Suprapubic skin (tissue), 4 donors: ENCODE data around the gene TMTC1. TPM values are rescaled to one million over a fixed set of nuclear protein-coding genes. Genes with fewer than 3 reads are reported as not detected.

ENCODE experiments used
- DNase-seq, 2 donors: peaks; one replicate each; pipeline ENCODE4 v3.0.0-alpha.2; 2019; ENCODE audit warnings: low spot score in 2 of 2
- H3K27ac ChIP-seq: fragments of 200-600 bp; sonication (generic); one replicate; pipeline ENCODE4 v1.5.1; 2019
- H3K27me3 ChIP-seq: fragments of 200-600 bp; sonication (generic); one replicate; pipeline ENCODE4 v1.5.1; 2019
- H3K36me3 ChIP-seq: fragments of 200-600 bp; sonication (generic); one replicate; pipeline ENCODE4 v1.5.1; 2019
- H3K4me1 ChIP-seq: fragments of 200-600 bp; sonication (generic); one replicate; pipeline ENCODE4 v1.5.1; 2019
- H3K4me3 ChIP-seq: fragments of 200-600 bp; sonication (generic); one replicate; pipeline ENCODE4 v1.5.1; 2019; ENCODE audit warnings: mild to moderate bottlenecking
- H3K9me3 ChIP-seq: fragments of 200-600 bp; sonication (generic); one replicate; pipeline ENCODE4 v1.5.1; 2019
- CTCF ChIP-seq, 2 donors: fragments of 200-600 bp in 1 of 2; fragments of 450-650 bp in 1 of 2; sonication (generic) in 1 of 2; IDR thresholded peaks; one replicate each; pipeline ENCODE4 v1.5.1; 2016 to 2019; ENCODE audit warnings: antibody characterized with exemption in 2 of 2, mild to moderate bottlenecking in 1 of 2, moderate library complexity in 1 of 2
- EP300 ChIP-seq: sonication (generic); formaldehyde crosslinking; IDR thresholded peaks from one replicate; pipeline ENCODE4 v1.6.1; 2017; ENCODE audit warnings: antibody characterized with exemption
- POLR2A ChIP-seq, 2 donors: fragments of 450-650 bp; IDR thresholded peaks; one replicate each; pipeline ENCODE4 v1.6.1; 2017; ENCODE audit warnings: antibody characterized with exemption in 2 of 2, mild to moderate bottlenecking in 2 of 2, moderate library complexity in 2 of 2
- POLR2AphosphoS5 ChIP-seq, 3 donors: sonication (generic); formaldehyde crosslinking; IDR thresholded peaks; one replicate each; pipeline ENCODE4 v1.6.1; 2017; ENCODE audit warnings: antibody characterized with exemption in 3 of 3
- WGBS: methylation state at CpG from one replicate; pipeline ENCODE4 v1.1.5; 2018; 5-methylcytosine and 5-hydroxymethylcytosine counted together
- total RNA-seq, 4 donors: library from RNA; depleted of rRNA; stranded (reverse); fragments of >200 nt; gene quantifications; one replicate each; pipeline ENCODE4 v1.1.0, GENCODE V29; 2016

Gene TMTC1
- total RNA-seq, 4 donors from 2014 or later = 11.0 to 25.8 (median 19.5) TPM

GRCh38 chr12:29572938-29573337, 210.8 kb downstream of the TMTC1 start:
- no peak overlapping the region for H3K4me3 ChIP-seq
- peaks cover 4% of the 10 kb centered on the region for H3K36me3 ChIP-seq
- 68% methylated on average over 4 of the region's 4 CpGs for WGBS
- TF ChIP-seq CTCF (IDR thresholded peaks at IDR 0.05) (no peak), POLR2AphosphoS5 (IDR thresholded peaks at IDR 0.05) (no peak), EP300 (no peak), POLR2A (IDR thresholded peaks at IDR 0.05) (no peak)
- no peak overlapping the region for H3K27ac ChIP-seq
- peaks cover 8% of the 10 kb centered on the region for H3K4me1 ChIP-seq
- no peak for DNase-seq
- no peaks in the 10 kb centered on the region for H3K9me3 ChIP-seq
- no peaks in the 10 kb centered on the region for H3K27me3 ChIP-seq

DNA sequence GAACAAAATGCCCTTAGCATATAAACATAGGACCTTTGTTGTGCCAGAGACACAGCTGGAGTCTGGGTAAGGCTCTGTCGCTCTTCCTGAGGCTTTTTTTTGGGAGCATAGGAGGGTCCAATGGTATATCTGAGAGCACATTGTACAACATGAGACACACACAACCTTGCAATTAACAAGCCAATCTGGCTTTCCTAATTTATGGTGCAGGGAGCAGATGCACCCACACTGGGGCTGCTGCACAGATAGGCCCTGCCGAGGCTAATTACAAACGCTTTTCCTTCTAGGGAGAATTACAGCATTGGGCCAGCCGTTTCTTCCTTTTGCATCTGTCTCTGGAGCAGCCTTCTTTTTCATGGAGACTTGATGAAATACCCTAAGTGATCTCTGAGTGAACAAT, 211.3 kb downstream of the TMTC1 start:
- peaks cover 8% of the 10 kb centered on the region for H3K4me1 ChIP-seq
- peaks cover 4% of the 10 kb centered on the region for H3K36me3 ChIP-seq
- H3K27me3 ChIP-seq = no peaks in the 10 kb centered on the region
- 86% methylated on average over 4 of the region's 4 CpGs for WGBS
- no peaks in the 10 kb centered on the region for H3K9me3 ChIP-seq
- no peak for TF ChIP-seq POLR2AphosphoS5 (IDR thresholded peaks at IDR 0.05)
- TF ChIP-seq EP300 = no peak
- no peak for TF ChIP-seq CTCF (IDR thresholded peaks at IDR 0.05)
- no peak for TF ChIP-seq POLR2A (IDR thresholded peaks at IDR 0.05)
- no peak overlapping the region for H3K4me3 ChIP-seq
- no peak for DNase-seq
- H3K27ac ChIP-seq = no peak overlapping the region

DNA sequence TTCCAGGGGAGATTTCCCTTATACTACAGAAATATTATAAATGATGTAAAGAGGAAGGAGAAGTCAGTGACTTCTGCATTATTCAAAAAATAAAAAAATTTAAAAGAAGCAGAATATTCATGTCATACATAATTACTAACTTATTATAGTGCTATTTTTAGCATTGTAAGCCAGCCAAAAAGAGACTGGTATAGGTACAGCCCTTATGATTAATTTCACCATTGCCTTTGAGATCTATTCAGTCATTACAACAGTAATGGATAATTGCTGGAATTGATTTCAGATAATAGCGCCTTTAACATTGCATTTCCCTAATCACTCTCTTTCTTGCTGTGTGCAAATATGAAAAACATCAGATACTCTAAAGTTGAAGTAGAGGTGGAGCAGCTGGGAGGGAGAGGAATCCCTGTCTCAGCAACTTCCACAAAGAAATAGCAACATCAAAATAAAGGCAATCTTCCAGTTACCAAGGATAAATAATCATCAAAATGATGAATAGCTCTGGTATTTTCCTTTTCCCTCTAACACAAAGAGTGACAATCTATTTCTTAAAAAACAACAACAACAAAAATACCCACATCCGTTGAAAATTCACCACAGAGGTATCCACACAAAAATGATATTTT, 214.5 kb downstream of the TMTC1 start:
- peak overlapping the region; percentile 12 for H3K27ac ChIP-seq
- TF ChIP-seq POLR2A (IDR thresholded peaks at IDR 0.05) (no peak), EP300 (no peak), POLR2AphosphoS5 (IDR thresholded peaks at IDR 0.05) (no peak), CTCF (IDR thresholded peaks at IDR 0.05) (no peak)
- no peak overlapping the region for H3K4me3 ChIP-seq
- peaks cover 8% of the 10 kb centered on the region for H3K4me1 ChIP-seq
- H3K27me3 ChIP-seq = no peaks in the 10 kb centered on the region
- no peak for DNase-seq
- 39% methylated on average over 2 of the region's 2 CpGs for WGBS
- peaks cover 4% of the 10 kb centered on the region for H3K36me3 ChIP-seq
- H3K9me3 ChIP-seq = no peaks in the 10 kb centered on the region

GRCh38 chr12:29566441-29566840, 217.3 kb downstream of the TMTC1 start:
- DNase-seq = no peak
- WGBS = 90% methylated on average over 5 of the region's 6 CpGs
- no peaks in the 10 kb centered on the region for H3K9me3 ChIP-seq
- no peak overlapping the region for H3K27ac ChIP-seq
- TF ChIP-seq EP300 (no peak), CTCF (IDR thresholded peaks at IDR 0.05) (no peak), POLR2A (IDR thresholded peaks at IDR 0.05) (no peak), POLR2AphosphoS5 (IDR thresholded peaks at IDR 0.05) (no peak)
- no peaks in the 10 kb centered on the region for H3K27me3 ChIP-seq
- no peaks in the 10 kb centered on the region for H3K36me3 ChIP-seq
- peaks cover 28% of the 10 kb centered on the region for H3K4me1 ChIP-seq
- H3K4me3 ChIP-seq = no peak overlapping the region

DNA sequence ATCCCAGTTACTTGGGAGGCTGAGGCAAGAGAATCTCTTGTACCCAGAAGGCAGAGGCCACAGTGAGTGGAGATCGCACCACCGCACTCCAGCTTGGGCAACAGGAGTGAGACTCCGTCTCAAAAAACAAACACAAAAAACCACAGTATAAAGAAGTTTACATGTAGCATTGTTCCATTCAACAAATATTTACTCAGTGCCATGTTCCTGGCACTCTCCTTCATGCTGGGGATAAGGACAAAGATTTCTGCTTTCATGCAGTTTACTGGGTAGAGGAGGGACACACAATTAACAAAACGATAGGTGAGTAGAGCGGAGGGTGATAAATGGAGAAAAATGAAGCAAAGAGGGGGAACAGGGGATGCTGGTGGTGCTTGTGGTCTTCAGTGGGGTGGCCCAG, 218.0 kb downstream of the TMTC1 start:
- Histone ChIP-seq H3K36me3 (no peaks in the 10 kb centered on the region), H3K4me1 (peaks cover 30% of the 10 kb centered on the region), H3K9me3 (no peaks in the 10 kb centered on the region), H3K27me3 (no peaks in the 10 kb centered on the region), H3K4me3 (no peak overlapping the region), H3K27ac (no peak overlapping the region)
- 92% methylated on average over 5 of the region's 5 CpGs for WGBS
- DNase-seq = no peak
- TF ChIP-seq POLR2A (IDR thresholded peaks at IDR 0.05) = no peak
- TF ChIP-seq CTCF (IDR thresholded peaks at IDR 0.05) = no peak
- TF ChIP-seq POLR2AphosphoS5 (IDR thresholded peaks at IDR 0.05) = no peak
- no peak for TF ChIP-seq EP300
